GM19463 (cell line): ENCODE data around the gene ALKBH7.

Source experiments
- ATAC-seq: cut with Tn5 transposase; IDR thresholded peaks from one replicate; pipeline ENCODE4 v1.9.1; 2021; ENCODE audit warnings: mild to moderate bottlenecking, moderate library complexity; ENCODE audit not compliant: unreplicated experiment

ALKBH7 gene

DNA sequence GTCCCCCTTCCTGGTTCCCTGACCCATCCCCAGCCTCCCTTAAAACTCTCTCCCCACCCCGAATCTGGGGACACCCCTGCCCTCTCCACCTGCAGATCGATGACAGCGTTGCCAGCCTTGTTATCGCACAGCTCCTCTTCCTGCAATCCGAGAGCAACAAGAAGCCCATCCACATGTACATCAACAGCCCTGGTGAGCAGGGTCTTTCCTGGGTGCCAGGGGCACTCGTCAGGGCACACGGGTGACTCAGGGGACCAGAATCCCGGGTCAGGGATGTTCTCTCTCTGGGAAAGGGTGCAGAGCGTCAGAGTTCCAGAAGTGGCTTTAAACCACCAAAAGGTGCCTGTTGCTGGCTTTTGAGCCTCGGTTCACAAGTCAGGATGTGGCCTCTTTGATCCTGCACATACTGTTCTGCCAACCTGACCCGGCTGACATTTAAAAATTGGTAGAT lies 10.2 kb upstream of the ALKBH7 start:
- no peak for ATAC-seq

DNA sequence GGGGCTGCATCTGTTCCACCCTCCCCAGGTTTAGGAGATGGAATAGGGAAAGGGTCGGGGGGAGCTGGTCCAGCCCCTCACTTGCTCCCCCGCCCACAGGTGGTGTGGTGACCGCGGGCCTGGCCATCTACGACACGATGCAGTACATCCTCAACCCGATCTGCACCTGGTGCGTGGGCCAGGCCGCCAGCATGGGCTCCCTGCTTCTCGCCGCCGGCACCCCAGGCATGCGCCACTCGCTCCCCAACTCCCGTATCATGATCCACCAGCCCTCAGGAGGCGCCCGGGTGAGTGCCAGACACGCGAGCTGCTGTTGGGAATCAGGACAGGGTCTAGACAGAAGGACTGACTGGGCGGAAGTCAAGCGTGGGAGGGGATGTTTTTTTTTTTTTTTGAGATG lies 8.2 kb upstream of the ALKBH7 start:
- ATAC-seq, result no peak

GRCh38 chr19:6373096-6373812 lies 660 bp downstream of the ALKBH7 start:
- peak; percentile 58 for ATAC-seq

DNA sequence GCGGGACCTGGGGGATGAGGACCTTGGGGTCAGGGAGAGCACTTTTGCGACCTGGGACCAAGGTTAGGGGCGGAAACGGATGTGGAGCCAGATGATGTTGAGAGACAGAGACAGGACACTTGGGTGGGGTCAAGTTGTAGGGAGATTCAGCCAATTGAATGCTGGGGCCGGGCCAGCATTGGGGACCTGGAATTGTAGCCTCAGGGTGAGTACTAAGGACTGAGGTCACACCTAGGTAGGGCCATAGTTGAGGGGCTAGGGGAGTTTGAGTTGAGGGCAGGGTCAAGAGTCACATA lies 1.2 kb downstream of the ALKBH7 start:
- no peak for ATAC-seq

DNA sequence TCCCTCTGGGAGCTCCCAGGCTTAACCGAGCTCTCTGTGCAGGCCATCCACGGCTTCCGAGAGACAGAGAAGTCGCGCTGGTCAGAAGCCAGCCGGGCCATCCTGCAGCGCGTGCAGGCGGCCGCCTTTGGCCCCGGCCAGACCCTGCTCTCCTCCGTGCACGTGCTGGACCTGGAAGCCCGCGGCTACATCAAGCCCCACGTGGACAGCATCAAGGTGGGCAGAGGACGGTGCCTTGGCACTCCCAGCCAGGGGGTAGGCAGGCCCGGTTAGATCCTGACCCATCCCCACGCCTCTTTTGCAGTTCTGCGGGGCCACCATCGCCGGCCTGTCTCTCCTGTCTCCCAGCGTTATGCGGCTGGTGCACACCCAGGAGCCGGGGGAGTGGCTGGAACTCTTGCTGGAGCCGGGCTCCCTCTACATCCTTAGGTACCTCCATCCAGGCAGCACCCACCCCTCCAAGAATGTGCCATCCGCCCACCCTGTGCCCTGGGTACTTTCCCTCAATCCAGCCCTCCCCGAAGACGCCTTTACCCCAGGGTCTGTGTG lies 1.6 kb downstream of the ALKBH7 start:
- ATAC-seq, result no peak

- no peak for ATAC-seq
Observed at GRCh38 chr19:6374711-6375410, 2.3 kb downstream of the ALKBH7 start.

DNA sequence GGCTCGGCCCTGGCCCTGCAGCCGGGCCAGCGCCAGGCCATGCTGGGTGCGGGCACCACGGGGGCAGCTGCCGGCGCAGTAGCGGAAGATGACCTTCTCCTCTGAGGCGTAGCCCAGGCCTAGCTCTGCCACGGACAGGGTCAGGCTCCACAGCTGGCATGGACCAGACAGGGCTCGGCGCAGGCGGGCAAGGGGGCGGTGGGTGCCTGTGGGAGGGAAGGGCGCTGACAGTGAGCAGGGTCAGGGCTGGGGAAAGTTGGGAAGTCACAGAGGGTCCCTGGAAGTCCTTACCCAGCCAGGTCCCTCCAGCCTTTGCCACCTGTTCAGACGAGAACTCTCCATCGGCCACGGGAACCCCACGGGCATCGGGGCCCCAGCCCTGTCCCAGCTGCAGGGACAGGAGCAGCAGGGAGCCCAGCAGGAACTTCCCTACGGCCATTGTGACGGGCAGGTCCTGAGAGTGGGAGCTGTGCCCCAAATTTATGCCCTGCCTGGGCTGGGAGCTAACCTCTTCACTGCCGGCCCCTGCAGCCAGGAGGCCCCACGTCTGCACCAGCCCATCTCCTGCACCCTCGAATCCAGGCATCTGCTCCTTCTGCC lies 2.9 kb downstream of the ALKBH7 start, which contains the start of gene PSPN:
Gene PSPN, minus strand, starts transcription at position 523 of the 600 bp plus-strand sequence. Its CDS starts 84 bp downstream, at position 439.
- no peak for ATAC-seq

DNA sequence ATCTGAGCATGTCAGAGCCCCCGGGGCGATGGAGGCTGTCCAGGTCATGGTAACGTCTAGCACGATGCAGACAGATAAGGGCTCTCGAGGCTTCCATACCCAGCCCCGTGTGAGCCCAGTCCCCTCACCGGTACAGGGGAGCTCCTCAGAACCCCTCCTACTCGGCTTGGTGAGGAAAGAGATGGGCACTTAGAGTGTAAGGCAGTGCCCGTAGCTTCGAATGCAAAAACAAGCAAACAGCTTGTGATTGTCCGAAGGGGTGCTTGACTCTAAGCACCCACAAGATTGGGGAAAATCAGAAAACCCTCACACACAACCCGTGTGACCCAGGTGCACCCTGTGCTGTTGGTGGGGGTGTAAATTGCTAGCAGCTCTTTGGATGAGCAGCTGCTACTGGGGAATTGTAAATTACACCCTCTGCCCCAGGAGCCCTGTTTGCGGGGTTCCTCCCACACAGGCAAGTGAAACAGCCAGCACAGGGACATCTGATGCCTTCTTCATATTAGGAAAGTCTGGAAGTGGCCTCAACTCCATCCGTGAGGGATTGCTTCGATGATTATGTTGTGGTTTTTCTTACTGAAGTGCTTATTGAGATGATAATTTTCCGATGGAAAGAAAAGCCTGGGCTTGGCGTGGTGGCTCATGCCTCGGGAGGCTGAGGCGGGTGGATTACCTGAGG lies 4.1 kb downstream of the ALKBH7 start:
- ATAC-seq, result no peak

DNA sequence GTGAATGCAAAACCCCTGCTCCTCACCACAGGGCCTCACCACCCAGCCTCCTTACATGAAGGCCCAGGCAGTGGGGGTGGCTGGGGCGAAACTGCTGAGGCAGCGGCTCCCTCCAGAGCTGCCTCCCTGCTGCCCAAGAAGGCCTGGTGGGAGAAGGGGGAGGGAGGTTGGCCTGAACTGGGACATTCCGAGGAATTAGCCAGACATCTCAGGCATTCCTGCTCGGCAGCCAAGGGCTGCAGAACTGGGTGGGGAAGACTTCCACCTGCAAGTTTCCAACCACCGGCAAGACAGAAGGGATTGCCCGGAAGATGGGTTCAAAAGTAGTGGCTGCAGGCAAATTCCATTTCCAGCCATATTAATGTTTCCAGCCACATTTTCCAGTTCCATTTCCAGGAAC lies 5.4 kb downstream of the ALKBH7 start:
- ATAC-seq, result no peak

DNA sequence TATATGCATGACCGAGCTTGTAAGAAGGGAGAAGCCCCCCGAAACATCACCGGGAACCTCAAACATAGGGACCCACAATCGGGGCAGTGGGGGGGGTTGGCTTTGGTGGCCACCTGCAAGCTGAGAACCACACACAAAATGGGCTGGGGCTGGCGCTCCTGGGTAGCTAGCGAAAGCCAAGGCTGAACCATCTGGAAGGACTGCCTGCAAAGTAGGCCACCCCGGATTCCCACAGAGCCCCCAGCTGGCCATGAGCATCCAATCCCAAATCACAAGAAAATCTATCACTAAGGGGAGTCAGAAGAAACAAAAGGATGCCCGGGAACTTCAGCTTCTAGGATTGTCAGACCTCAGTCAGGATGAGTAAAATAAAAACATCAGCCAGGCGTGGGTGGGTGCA lies 5.9 kb downstream of the ALKBH7 start:
- ATAC-seq, result no peak

DNA sequence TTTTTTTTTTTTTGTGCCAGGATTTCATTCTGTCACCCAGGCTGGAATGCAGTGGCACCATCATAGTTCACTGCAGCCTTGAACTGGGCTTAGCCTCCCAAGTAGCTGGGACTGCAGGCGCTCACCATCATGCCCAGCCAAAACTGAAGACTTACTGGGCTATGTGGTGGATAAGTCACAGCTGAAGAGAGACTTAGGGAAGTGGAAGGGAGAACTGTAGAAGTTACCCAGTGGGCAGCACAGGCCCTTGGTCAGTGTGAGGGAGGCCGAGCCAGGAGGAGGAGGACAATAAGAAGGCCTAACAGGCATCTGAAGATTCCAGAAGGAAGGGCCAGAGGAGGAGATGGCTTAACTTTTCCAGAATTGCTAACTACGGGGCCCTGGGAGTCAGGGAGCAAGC lies 7.2 kb downstream of the ALKBH7 start:
- ATAC-seq, result no peak

DNA sequence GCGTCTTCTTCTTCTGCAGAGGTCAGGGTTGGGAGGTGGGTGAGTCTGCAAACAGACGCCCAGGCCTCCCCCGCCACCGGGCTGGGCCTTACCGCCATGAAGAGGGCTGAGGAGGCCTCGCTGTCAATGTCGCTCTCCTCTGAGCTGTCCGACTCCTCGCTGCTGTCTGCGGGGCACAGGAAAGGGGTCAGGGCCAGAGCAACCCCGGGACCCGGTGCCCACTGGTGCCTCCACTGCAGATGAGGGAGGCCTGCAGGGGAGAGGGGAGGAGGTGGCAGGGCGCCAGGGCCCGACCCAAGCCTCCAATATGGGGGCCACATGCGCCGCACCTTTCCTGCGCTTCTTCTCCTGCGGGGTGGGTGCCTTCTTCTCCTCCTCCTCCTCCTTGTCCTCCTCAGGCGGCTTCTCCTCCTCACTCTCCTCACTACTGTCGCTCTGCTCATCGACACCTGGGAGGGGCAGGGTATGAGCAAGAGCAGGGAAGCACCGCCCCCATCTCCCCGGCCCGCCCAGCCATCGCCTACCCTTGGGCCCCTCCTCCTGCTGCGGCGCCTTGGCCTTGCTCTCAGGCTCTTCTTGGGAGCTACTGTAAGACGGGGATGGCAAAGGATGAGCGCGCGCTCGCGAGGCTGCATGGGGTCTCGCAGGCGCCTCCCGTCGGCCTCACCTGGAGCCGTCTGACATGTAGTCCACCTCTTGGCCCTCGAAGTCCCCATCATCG lies 8.6 kb downstream of the ALKBH7 start:
- no peak for ATAC-seq

GRCh38 chr19:6383188-6383587 lies 10.6 kb downstream of the ALKBH7 start:
- ATAC-seq, result no peak

DNA sequence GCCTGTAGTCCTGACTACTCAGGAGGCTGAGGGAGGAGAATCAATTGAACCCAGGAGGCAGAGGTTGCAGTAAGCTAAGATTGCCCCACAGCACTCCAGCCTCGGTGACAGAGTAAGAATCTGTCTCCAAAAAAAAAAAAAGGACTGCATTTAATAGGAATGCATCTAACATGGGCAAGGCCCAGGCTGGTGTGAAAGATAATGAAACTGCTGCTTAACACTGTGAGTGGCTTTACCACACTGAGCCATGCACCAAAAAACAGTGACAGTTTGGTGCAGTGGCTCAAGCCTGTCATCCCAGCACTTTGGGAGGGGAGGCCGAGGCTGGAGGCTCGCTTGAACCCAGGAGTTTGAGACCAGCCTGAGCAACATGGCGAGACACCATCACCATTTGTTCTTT lies 11.8 kb downstream of the ALKBH7 start:
- no peak for ATAC-seq

DNA sequence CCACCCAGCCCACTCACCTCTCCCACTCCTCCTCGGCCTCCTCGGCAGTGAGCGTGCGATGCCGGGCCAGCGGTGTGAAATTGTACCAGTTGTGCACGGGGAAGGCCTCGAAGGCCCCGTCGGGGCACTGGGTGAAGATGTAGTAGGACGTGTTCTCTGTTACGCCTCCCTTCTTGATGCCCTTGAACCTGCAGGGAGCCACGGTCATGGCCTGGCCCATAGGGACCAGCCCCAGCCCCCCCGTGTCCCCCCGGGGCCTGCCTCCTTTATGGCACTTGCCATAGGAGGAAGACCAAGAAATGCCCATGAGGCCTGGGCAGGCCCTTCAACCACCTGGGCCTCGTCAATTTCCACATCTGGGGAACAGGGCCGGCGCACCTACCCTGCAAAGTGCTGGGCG lies 14.8 kb downstream of the ALKBH7 start:
- ATAC-seq, result no peak

- ATAC-seq, result no peak
Observed at GRCh38 chr19:6392221-6393073, 19.9 kb downstream of the ALKBH7 start.

DNA sequence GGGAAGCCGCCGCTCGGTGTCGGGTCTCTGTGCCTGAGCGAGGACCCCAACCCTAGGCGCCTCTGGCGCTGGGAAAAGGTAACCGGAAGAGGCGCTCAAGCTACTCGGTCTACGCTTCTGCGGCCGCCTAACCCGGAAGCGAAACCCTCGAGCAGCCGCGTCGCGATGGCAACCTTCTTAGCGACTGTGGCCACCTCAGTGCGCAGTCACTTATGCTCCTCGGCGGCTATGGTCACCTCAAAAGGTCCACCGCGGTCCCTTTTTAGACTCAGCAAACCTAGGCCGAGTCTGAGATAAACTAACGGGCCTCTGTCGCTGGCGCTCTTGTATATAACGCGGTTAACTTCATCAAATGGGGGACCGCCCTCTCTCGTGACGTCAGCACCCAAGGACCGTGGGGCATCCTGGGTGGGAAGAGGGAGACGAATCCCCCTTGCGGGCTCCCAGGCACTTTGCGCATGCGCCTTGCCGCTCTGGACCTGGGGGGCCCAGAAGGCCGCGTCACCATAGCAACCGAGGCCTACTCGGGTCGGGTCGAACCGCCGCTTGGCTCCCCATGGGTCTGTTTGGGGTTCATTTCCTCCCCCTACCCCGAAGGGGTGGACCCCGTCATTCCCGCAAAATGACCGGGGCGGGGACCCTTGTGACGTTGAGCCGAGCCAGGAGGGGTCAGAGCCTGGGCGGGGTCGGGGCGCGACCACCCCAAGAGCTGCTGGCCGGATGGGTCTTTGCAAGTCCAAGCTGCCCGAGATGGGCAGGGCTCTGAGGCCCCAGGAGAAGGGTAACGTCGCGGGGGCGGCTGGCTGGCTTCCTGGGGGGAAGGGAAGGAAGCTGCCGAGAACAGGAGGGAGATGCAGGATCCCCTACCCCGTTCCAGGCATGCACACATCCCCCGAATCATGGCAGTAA lies 20.7 kb downstream of the ALKBH7 start, which contains the start of gene GTF2F1:
Gene GTF2F1, minus strand, starts transcription at position 91 of the 909 bp plus-strand sequence. CDS start 169 bp downstream, outside the sequence.
- peak; percentile 80 for ATAC-seq

DNA sequence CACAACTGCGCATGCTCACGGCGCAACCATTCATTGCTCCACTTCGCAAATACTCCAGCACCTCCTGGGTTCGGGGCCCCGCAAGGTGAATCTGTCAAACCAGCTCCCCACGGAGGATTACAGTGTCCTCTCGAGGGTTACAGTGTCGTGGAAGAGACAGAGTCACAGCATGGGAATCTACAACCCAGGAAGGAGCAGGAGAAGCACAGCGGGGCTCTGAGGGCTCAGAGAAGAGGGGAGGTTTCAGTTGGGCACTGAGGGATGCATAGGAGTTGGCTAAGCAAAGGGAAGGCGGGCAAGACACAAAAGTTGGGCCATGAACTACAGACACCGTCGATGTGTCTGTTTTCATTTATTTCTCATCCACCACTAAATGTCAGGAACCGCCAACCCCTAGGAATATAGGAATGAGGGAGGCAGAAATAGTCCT lies 21.4 kb downstream of the ALKBH7 start:
- ATAC-seq, result no peak

DNA sequence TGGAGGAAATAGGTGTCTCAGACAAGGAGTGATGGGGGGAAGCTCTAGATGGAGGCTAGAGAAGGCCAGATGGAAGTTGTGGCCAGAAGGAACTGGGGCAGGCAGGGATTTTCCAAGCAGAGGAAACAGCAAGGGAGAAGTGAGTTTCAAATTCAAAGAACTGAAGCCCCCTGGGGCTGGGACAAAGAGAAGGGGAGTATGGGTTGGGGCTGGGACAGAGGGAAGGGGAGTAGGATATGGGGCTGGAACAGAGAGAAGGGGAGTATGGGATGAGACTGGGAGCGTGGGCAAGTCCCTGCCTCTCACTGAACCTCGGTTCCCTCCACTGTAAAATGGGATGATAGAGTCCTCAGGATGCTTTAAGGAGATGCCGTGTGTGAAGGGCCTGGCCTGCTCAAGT lies 22.2 kb downstream of the ALKBH7 start:
- no peak for ATAC-seq
